ENCODE data around the gene CUL4A. TPM values are rescaled to one million over a fixed set of nuclear protein-coding genes. Genes with fewer than 3 reads are reported as not detected.
"Not testable (repeated sequence)": the region's sequence is repeated elsewhere in the genome, so short reads cannot be mapped to it uniquely, and the experiment has no call there.

The CUL4A gene
- total RNA-seq, 1 donor from 2014 or later, result 57.9 TPM

- no peak for DNase-seq (ENCODE audit: low read depth)
- no peak for TF ChIP-seq CTCF (conservative IDR thresholded peaks at IDR 0.05; ENCODE audit: low read depth, low read length)
Measured at GRCh38 chr13:113258321-113259054, 49.1 kb downstream of the CUL4A start.

GRCh38 chr13:113260996-113261395 lies 51.6 kb downstream of the CUL4A start:
- no peak overlapping the region for H3K4me3 ChIP-seq (ENCODE audit: low read depth, low read length)
- no peak for TF ChIP-seq CTCF (conservative IDR thresholded peaks at IDR 0.05; ENCODE audit: low read depth, low read length)
- DNase-seq (ENCODE audit: low read depth), result no peak

More at GRCh38 chr13:113258321-113259054, 49.1 kb downstream of the CUL4A start:
- no peak overlapping the region for H3K4me3 ChIP-seq (ENCODE audit: low read depth, low read length)

GRCh38 chr13:113263016-113263415 lies 53.6 kb downstream of the CUL4A start:
- DNase-seq (ENCODE audit: low read depth); H3K4me3 ChIP-seq (ENCODE audit: low read depth, low read length): not testable (repeated sequence)

GRCh38 chr13:113267642-113268405 lies 58.4 kb downstream of the CUL4A start:
- DNase-seq (ENCODE audit: low read depth), result no peak
- H3K4me3 ChIP-seq (ENCODE audit: low read depth, low read length), result no peak overlapping the region
- no peak for TF ChIP-seq CTCF (conservative IDR thresholded peaks at IDR 0.05; ENCODE audit: low read depth, low read length)

- no peak for TF ChIP-seq CTCF (conservative IDR thresholded peaks at IDR 0.05; ENCODE audit: low read depth, low read length)
- DNase-seq (ENCODE audit: low read depth), result no peak
- no peak overlapping the region for H3K4me3 ChIP-seq (ENCODE audit: low read depth, low read length)
Measured at GRCh38 chr13:113272031-113272430, 62.6 kb downstream of the CUL4A start.

GRCh38 chr13:113272701-113273181 lies 63.3 kb downstream of the CUL4A start:
- no peak overlapping the region for H3K4me3 ChIP-seq (ENCODE audit: low read depth, low read length)
- no peak for DNase-seq (ENCODE audit: low read depth)
- TF ChIP-seq CTCF (conservative IDR thresholded peaks at IDR 0.05; ENCODE audit: low read depth, low read length), result no peak

- DNase-seq (ENCODE audit: low read depth), result no peak
- TF ChIP-seq CTCF (conservative IDR thresholded peaks at IDR 0.05; ENCODE audit: low read depth, low read length), result no peak
- H3K4me3 ChIP-seq (ENCODE audit: low read depth, low read length), result no peak overlapping the region
Measured at GRCh38 chr13:113273321-113273720, 63.9 kb downstream of the CUL4A start.
